Measurements from ENCODE around the gene APH1A. TPM values are rescaled to one million over a fixed set of nuclear protein-coding genes. Genes with fewer than 3 reads are reported as not detected.

APH1A gene
- total and polyA plus RNA-seq, 2 of the 13 experiments (the other 11 are each of a cell fraction or from before 2014, with no cell fraction given) = 114 to 130 TPM

DNA sequence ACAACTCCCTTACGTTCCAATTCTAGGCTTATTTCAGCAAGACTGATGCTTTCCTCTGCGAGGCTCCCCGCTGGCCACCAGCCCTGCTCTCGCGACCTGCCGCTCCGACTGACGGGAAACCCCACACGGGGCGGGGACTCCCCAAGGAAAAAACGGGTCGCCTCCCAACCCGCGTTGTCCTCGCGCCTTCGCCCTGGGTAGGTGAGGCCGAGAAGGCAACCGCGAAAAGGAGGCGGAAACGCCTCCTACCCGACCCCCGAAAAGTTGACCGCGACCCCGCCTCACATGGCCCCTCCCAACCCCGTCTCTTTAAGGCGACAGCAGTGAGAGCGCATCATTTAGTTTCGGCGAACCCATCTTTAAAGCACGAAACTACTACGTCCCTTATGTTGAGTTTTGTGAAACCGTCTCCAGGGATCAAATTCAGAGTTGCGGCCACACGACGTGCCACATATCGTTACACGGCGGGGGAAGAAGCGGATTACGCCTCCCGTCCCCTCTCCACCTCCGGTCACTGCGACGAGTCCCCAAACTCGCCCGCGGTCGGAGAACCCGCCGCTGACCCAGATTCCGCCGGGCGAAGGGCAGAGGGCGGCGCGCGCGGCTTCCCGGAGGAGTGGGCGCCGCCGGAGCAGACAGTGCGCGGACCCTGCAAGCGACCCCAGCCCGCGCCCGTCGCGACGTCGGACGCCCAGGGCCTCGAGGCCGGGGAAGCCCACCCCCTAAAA lies 34.1 kb downstream of the APH1A start (continued):
- TF ChIP-seq, protein P1, sequence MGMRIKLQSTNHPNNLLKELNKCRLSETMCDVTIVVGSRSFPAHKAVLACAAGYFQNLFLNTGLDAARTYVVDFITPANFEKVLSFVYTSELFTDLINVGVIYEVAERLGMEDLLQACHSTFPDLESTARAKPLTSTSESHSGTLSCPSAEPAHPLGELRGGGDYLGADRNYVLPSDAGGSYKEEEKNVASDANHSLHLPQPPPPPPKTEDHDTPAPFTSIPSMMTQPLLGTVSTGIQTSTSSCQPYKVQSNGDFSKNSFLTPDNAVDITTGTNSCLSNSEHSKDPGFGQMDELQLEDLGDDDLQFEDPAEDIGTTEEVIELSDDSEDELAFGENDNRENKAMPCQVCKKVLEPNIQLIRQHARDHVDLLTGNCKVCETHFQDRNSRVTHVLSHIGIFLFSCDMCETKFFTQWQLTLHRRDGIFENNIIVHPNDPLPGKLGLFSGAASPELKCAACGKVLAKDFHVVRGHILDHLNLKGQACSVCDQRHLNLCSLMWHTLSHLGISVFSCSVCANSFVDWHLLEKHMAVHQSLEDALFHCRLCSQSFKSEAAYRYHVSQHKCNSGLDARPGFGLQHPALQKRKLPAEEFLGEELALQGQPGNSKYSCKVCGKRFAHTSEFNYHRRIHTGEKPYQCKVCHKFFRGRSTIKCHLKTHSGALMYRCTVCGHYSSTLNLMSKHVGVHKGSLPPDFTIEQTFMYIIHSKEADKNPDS (CRISPR knock-in tag; IDR thresholded peaks at IDR 0.05) = no peak
- TF ChIP-seq, protein P2, sequence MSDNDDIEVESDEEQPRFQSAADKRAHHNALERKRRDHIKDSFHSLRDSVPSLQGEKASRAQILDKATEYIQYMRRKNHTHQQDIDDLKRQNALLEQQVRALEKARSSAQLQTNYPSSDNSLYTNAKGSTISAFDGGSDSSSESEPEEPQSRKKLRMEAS (IDR thresholded peaks at IDR 0.05) = peak; percentile 66
- 0 out of 2 replicates have a peak, but pooled peaks have one; percentile 39 for TF ChIP-seq MED13 (CRISPR knock-in tag; IDR thresholded peaks at IDR 0.05)
- TF ChIP-seq MZF1 (CRISPR knock-in tag; IDR thresholded peaks at IDR 0.05; ENCODE audit: borderline replicate concordance) = no peak
- TF ChIP-seq GATAD2A (CRISPR knock-in tag; IDR thresholded peaks at IDR 0.05) = peak; percentile 48
- peak; percentile 58; the same call in 1 of the 2 replicates for TF ChIP-seq KAT8 (CRISPR knock-in tag; IDR thresholded peaks at IDR 0.05)
- no peak for TF ChIP-seq CBX5 (CRISPR knock-in tag; IDR thresholded peaks at IDR 0.05; ENCODE audit: borderline replicate concordance)
- TF ChIP-seq, protein P3, sequence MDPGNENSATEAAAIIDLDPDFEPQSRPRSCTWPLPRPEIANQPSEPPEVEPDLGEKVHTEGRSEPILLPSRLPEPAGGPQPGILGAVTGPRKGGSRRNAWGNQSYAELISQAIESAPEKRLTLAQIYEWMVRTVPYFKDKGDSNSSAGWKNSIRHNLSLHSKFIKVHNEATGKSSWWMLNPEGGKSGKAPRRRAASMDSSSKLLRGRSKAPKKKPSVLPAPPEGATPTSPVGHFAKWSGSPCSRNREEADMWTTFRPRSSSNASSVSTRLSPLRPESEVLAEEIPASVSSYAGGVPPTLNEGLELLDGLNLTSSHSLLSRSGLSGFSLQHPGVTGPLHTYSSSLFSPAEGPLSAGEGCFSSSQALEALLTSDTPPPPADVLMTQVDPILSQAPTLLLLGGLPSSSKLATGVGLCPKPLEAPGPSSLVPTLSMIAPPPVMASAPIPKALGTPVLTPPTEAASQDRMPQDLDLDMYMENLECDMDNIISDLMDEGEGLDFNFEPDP (CRISPR knock-in tag; conservative IDR thresholded peaks at IDR 0.05) = no peak
- TF ChIP-seq ZNF891 (CRISPR knock-in tag; IDR thresholded peaks at IDR 0.05) = peak; percentile 79
- TF ChIP-seq NCOA1 (CRISPR knock-in tag; IDR thresholded peaks at IDR 0.05) = no peak
- TF ChIP-seq LCORL (IDR thresholded peaks at IDR 0.05) = no peak
- TF ChIP-seq LCORL (CRISPR knock-in tag; IDR thresholded peaks at IDR 0.05) = no peak
- TF ChIP-seq, protein P4, sequence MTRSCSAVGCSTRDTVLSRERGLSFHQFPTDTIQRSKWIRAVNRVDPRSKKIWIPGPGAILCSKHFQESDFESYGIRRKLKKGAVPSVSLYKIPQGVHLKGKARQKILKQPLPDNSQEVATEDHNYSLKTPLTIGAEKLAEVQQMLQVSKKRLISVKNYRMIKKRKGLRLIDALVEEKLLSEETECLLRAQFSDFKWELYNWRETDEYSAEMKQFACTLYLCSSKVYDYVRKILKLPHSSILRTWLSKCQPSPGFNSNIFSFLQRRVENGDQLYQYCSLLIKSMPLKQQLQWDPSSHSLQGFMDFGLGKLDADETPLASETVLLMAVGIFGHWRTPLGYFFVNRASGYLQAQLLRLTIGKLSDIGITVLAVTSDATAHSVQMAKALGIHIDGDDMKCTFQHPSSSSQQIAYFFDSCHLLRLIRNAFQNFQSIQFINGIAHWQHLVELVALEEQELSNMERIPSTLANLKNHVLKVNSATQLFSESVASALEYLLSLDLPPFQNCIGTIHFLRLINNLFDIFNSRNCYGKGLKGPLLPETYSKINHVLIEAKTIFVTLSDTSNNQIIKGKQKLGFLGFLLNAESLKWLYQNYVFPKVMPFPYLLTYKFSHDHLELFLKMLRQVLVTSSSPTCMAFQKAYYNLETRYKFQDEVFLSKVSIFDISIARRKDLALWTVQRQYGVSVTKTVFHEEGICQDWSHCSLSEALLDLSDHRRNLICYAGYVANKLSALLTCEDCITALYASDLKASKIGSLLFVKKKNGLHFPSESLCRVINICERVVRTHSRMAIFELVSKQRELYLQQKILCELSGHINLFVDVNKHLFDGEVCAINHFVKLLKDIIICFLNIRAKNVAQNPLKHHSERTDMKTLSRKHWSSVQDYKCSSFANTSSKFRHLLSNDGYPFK (CRISPR knock-in tag; IDR thresholded peaks at IDR 0.05; ENCODE audit: borderline replicate concordance) = peak; percentile 55; the same call in 1 of the 2 replicates
- 0 out of 2 replicates have a peak, but pooled peaks have one; percentile 29 for TF ChIP-seq ZMAT3 (CRISPR knock-in tag; conservative IDR thresholded peaks at IDR 0.05)
- TF ChIP-seq, protein P5, sequence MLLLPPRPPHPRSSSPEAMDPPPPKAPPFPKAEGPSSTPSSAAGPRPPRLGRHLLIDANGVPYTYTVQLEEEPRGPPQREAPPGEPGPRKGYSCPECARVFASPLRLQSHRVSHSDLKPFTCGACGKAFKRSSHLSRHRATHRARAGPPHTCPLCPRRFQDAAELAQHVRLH (CRISPR knock-in tag; IDR thresholded peaks at IDR 0.05; ENCODE audit: borderline replicate concordance, low read depth) = 0 out of 2 replicates have a peak, but pooled peaks have one; percentile 19
- TF ChIP-seq, protein P6, sequence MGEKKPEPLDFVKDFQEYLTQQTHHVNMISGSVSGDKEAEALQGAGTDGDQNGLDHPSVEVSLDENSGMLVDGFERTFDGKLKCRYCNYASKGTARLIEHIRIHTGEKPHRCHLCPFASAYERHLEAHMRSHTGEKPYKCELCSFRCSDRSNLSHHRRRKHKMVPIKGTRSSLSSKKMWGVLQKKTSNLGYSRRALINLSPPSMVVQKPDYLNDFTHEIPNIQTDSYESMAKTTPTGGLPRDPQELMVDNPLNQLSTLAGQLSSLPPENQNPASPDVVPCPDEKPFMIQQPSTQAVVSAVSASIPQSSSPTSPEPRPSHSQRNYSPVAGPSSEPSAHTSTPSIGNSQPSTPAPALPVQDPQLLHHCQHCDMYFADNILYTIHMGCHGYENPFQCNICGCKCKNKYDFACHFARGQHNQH (CRISPR knock-in tag; IDR thresholded peaks at IDR 0.05) = peak; percentile 43; the same call in 1 of the 2 replicates
- TF ChIP-seq RXRB (CRISPR knock-in tag; IDR thresholded peaks at IDR 0.05; ENCODE audit: borderline replicate concordance) = peak; percentile 28; the same call in 1 of the 2 replicates
- peak; percentile 76; the same call in 1 of the 2 replicates for TF ChIP-seq ZNF225 (CRISPR knock-in tag; IDR thresholded peaks at IDR 0.05)
- peak; percentile 63; the same call in 1 of the 2 replicates for TF ChIP-seq POLR2AphosphoS5 (IDR thresholded peaks at IDR 0.05; ENCODE audit: low read depth, low read length)
- TF ChIP-seq SALL1 (CRISPR knock-in tag; IDR thresholded peaks at IDR 0.05) = peak; percentile 81

All from HepG2 (cell line).